Neuronal stem cell (in vitro differentiated cells): ENCODE measurements around the gene ADCY10.

Source experiments
- DNase-seq: peaks from one replicate; pipeline ENCODE4 v3.0.0-alpha.2; 2013; ENCODE audit warnings: low spot score
- H2AFZ ChIP-seq: one replicate; pipeline ENCODE4 v1.6.1; 2013; ENCODE audit warnings: mild to moderate bottlenecking, low read length, inconsistent platforms
- H2AK5ac ChIP-seq: 2 replicates; pipeline ENCODE4 v1.6.1; 2013; ENCODE audit warnings: low read depth, mild to moderate bottlenecking, inconsistent platforms, low read length, moderate library complexity, mixed read lengths
- H2BK120ac ChIP-seq: 2 replicates; pipeline ENCODE4 v1.6.1; 2013; ENCODE audit warnings: low read depth, mild to moderate bottlenecking, inconsistent platforms, low read length, moderate library complexity, mixed read lengths
- H2BK12ac ChIP-seq: one replicate; pipeline ENCODE4 v1.6.1; 2013; ENCODE audit warnings: low read length, inconsistent platforms
- H2BK15ac ChIP-seq: 2 replicates; pipeline ENCODE4 v1.6.1; 2013; ENCODE audit warnings: mild to moderate bottlenecking, low read length, inconsistent platforms, mixed read lengths
- H2BK5ac ChIP-seq: one replicate; pipeline ENCODE4 v1.6.1; 2013; ENCODE audit warnings: inconsistent platforms, mild to moderate bottlenecking, low read length, moderate library complexity
- H3K14ac ChIP-seq: one replicate; pipeline ENCODE4 v1.6.1; 2013; ENCODE audit warnings: low read length, inconsistent platforms
- H3K18ac ChIP-seq: 2 replicates; pipeline ENCODE4 v1.6.1; 2013; ENCODE audit warnings: low read length, inconsistent platforms
- H3K23ac ChIP-seq: 2 replicates; pipeline ENCODE4 v1.6.1; 2013; ENCODE audit warnings: low read depth, mild to moderate bottlenecking, mixed read lengths, low read length, inconsistent platforms; ENCODE audit not compliant: poor library complexity
- H3K27ac ChIP-seq: replicated peaks from 3 replicates; pipeline ENCODE4 v1.5.1; 2013; ENCODE audit warnings: low read length, inconsistent platforms
- H3K27me3 ChIP-seq, 3 experiments: 2 replicates each; pipeline ENCODE4 v1.6.1; 2013; ENCODE audit warnings: low read length in 3 of 3, mild to moderate bottlenecking in 2 of 3, inconsistent platforms in 1 of 3, low read depth in 1 of 3, mixed read lengths in 1 of 3, moderate library complexity in 1 of 3; ENCODE audit not compliant: control insufficient read depth in 3 of 3, insufficient read depth in 3 of 3
- H3K36me3 ChIP-seq, 2 donors: replicated peaks in 1 of 2; 2 replicates each; pipeline ENCODE4 v1.6.1; 2013; ENCODE audit warnings: low read length in 2 of 2; ENCODE audit not compliant: control insufficient read depth in 2 of 2, insufficient read depth in 2 of 2
- H3K4ac ChIP-seq: 2 replicates; pipeline ENCODE4 v1.6.1; 2013; ENCODE audit warnings: inconsistent platforms, mild to moderate bottlenecking, low read length, moderate library complexity
- H3K4me1 ChIP-seq, 2 donors: 1 replicate in 1 of 2; 2 replicates in 1 of 2; pipeline ENCODE4 v1.6.1; 2013; ENCODE audit warnings: low read length in 2 of 2, low read depth in 1 of 2; ENCODE audit not compliant: control insufficient read depth in 2 of 2, insufficient read depth in 1 of 2
- H3K4me2 ChIP-seq: one replicate; pipeline ENCODE4 v1.6.1; 2013; ENCODE audit warnings: mild to moderate bottlenecking, low read length, inconsistent platforms; ENCODE audit not compliant: insufficient read depth, poor library complexity, severe bottlenecking
- H3K4me3 ChIP-seq, 2 donors: 2 replicates each; pipeline ENCODE4 v1.5.1; 2013; ENCODE audit warnings: low read length in 2 of 2, mild to moderate bottlenecking in 2 of 2, inconsistent platforms in 1 of 2, moderate library complexity in 1 of 2
- H3K79me1 ChIP-seq: one replicate; pipeline ENCODE4 v1.6.1; 2013; ENCODE audit warnings: low read depth, mild to moderate bottlenecking, inconsistent platforms, low read length, moderate library complexity
- H3K9ac ChIP-seq: one replicate; pipeline ENCODE4 v1.6.1; 2013; ENCODE audit warnings: mild to moderate bottlenecking, low read depth, low read length, inconsistent platforms; ENCODE audit not compliant: poor library complexity
- H3K9me3 ChIP-seq, 2 donors: replicated peaks in 1 of 2; 2 replicates each; pipeline versions ENCODE3 to v1.6.1; 2013; ENCODE audit warnings: low read length in 2 of 2, mild to moderate bottlenecking in 2 of 2, inconsistent platforms in 1 of 2, low read depth in 1 of 2, mixed read lengths in 1 of 2, moderate library complexity in 1 of 2; ENCODE audit not compliant: control insufficient read depth in 2 of 2, insufficient read depth in 1 of 2
- H4K8ac ChIP-seq: one replicate; pipeline ENCODE4 v1.6.1; 2013; ENCODE audit warnings: low read depth, mild to moderate bottlenecking, inconsistent platforms, low read length, moderate library complexity
- H4K91ac ChIP-seq: one replicate; pipeline ENCODE4 v1.6.1; 2013; ENCODE audit warnings: low read length, low read depth, mild to moderate bottlenecking, inconsistent platforms; ENCODE audit not compliant: poor library complexity
- WGBS, 2 donors: extraction: QIAGEN DNeasy Blood & Tissue Kit; methylation state at CpG; one replicate each; pipeline ENCODE4 v1.1.7; 2013; ENCODE audit warnings: missing lambda C conversion rate in 2 of 2, mixed read lengths in 1 of 2; ENCODE audit not compliant: insufficient read length in 2 of 2, insufficient replicate concordance in 1 of 2; ENCODE audit errors: extremely low coverage in 2 of 2; 5-methylcytosine and 5-hydroxymethylcytosine counted together

The ADCY10 gene

DNA sequence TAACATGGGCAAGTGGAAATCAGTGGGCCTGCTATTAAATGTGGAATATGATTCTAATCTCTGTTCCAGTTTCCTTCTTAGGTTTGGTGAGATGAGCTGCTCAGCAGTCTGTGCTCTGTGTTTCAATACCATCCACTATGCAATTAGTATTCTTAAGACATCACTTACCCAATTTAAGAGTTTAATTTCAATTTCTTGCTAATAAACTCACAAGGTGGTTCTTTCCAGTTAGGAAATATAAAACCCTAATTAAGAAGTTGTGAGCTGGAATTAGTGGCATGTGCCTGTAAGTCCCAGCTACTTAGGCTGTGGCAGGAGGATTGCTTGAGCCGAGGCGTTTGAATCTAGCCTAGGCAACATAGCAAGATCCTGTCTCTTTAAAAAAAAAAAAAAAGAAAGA, 140.4 kb downstream of the ADCY10 start:
- Histone ChIP-seq H2BK5ac (no peak overlapping the region), H3K9me3 (peaks cover 2 to 8% of the 10 kb centered on the region in 2 donors), H3K4me2 (no peak overlapping the region), H3K4me1 (no peaks in the 10 kb centered on the region), H3K27me3 (no peaks in the 10 kb centered on the region), H3K4ac (no peak overlapping the region), H2BK15ac (no peak overlapping the region), H3K79me1 (no peaks in the 10 kb centered on the region), H2BK120ac (no peak overlapping the region), H3K18ac (no peak overlapping the region), H3K23ac (no peak overlapping the region), H2AFZ (no peak overlapping the region), H3K36me3 (peaks cover 27 to 88% of the 10 kb centered on the region in 2 donors), H4K8ac (no peak overlapping the region), H3K14ac (no peak overlapping the region), H2AK5ac (no peak overlapping the region), H3K4me3 (no peak overlapping the region), H3K27ac (no peak overlapping the region), H2BK12ac (no peak overlapping the region), H3K9ac (no peak overlapping the region), H4K91ac (no peak overlapping the region)
- no peak for DNase-seq
- WGBS, 2 donors = no CpG with 5 or more reads among the region's 2 CpGs

GRCh38 chr1:167772436-167772835, 141.5 kb downstream of the ADCY10 start:
- Histone ChIP-seq H2AK5ac (no peak overlapping the region), H3K14ac (no peak overlapping the region), H3K9ac (no peak overlapping the region), H3K27me3 (no peaks in the 10 kb centered on the region), H3K18ac (no peak overlapping the region), H2BK15ac (no peak overlapping the region), H3K79me1 (no peaks in the 10 kb centered on the region), H3K4me2 (no peak overlapping the region), H3K4me3 (no peak overlapping the region), H3K4ac (no peak overlapping the region), H4K8ac (no peak overlapping the region), H3K27ac (no peak overlapping the region), H2AFZ (no peak overlapping the region), H3K9me3 (peaks cover 2 to 6% of the 10 kb centered on the region in 2 donors), H2BK12ac (no peak overlapping the region), H2BK120ac (no peak overlapping the region), H3K23ac (no peak overlapping the region), H2BK5ac (no peak overlapping the region), H3K36me3 (peaks cover 29 to 92% of the 10 kb centered on the region in 2 donors), H4K91ac (no peak overlapping the region), H3K4me1 (no peaks in the 10 kb centered on the region)
- WGBS, 2 donors = no CpG with 5 or more reads among the region's 4 CpGs
- no peak for DNase-seq

- H3K4me3 ChIP-seq = no peak overlapping the region
- no peak overlapping the region for H2AFZ ChIP-seq
- no peak overlapping the region for H3K4me2 ChIP-seq
- H3K23ac ChIP-seq = no peak overlapping the region
- no peak overlapping the region for H3K27ac ChIP-seq
- H3K14ac ChIP-seq = no peak overlapping the region
- no peak overlapping the region for H2BK120ac ChIP-seq
- no peak overlapping the region for H4K8ac ChIP-seq
- no peak overlapping the region for H2BK12ac ChIP-seq
- H3K36me3 ChIP-seq = peaks cover 27 to 88% of the 10 kb centered on the region in 2 donors
- no peaks in the 10 kb centered on the region for H3K79me1 ChIP-seq
- no peaks in the 10 kb centered on the region for H3K4me1 ChIP-seq
- no peaks in the 10 kb centered on the region for H3K27me3 ChIP-seq
- WGBS, 2 donors = no CpG with 5 or more reads among the region's 3 CpGs
- no peak overlapping the region for H3K9ac ChIP-seq
- no peak overlapping the region for H3K18ac ChIP-seq
- H3K9me3 ChIP-seq = peaks cover 0 to 6% of the 10 kb centered on the region in 2 donors
- no peak overlapping the region for H3K4ac ChIP-seq
- H2BK5ac ChIP-seq = no peak overlapping the region
- no peak for DNase-seq
- no peak overlapping the region for H2AK5ac ChIP-seq
- H2BK15ac ChIP-seq = no peak overlapping the region
- no peak overlapping the region for H4K91ac ChIP-seq
Measured at GRCh38 chr1:167770127-167770526, 143.8 kb downstream of the ADCY10 start.

GRCh38 chr1:167767761-167768160, 146.2 kb downstream of the ADCY10 start:
- Histone ChIP-seq H3K4me2 (no peak overlapping the region), H2AK5ac (no peak overlapping the region), H2BK15ac (no peak overlapping the region), H3K9me3 (peaks cover 0 to 6% of the 10 kb centered on the region in 2 donors), H3K4me1 (peaks cover 0 to 2% of the 10 kb centered on the region in 2 donors), H4K8ac (no peak overlapping the region), H3K18ac (no peak overlapping the region), H3K9ac (no peak overlapping the region), H3K79me1 (no peaks in the 10 kb centered on the region), H3K27ac (no peak overlapping the region), H3K23ac (no peak overlapping the region), H3K4me3 (no peak overlapping the region), H2BK5ac (no peak overlapping the region), H2AFZ (no peak overlapping the region), H3K4ac (no peak overlapping the region), H3K36me3 (peaks cover 23 to 65% of the 10 kb centered on the region in 2 donors), H2BK120ac (no peak overlapping the region), H3K27me3 (no peaks in the 10 kb centered on the region), H4K91ac (no peak overlapping the region), H2BK12ac (no peak overlapping the region), H3K14ac (no peak overlapping the region)
- no peak for DNase-seq
